Heart left ventricle (tissue), 16 donors: Measurements from ENCODE around the gene ZIC1. TPM values are rescaled to one million over a fixed set of nuclear protein-coding genes. Genes with fewer than 3 reads are reported as not detected.

Experiments
- ATAC-seq, 4 donors: fragments of 200-7000 bp; cut with Tn5 transposase; one replicate each; pipeline ENCODE4 v1.9.1; 2020 to 2022; ENCODE audit warnings: moderate library complexity in 4 of 4, mild to moderate bottlenecking in 3 of 4, moderate number of reproducible peaks in 1 of 4
- DNase-seq, 5 donors: peaks; one replicate each; pipeline ENCODE4 v3.0.0-alpha.2; 2020
- H3K27ac ChIP-seq, 12 donors: fragments of 200-600 bp; sonication (generic) in 4 of 12; one replicate each; pipeline versions ENCODE4 v1.5.0 to v1.8.0; 2016 to 2022; ENCODE audit warnings: mild to moderate bottlenecking in 2 of 12
- H3K27me3 ChIP-seq, 9 donors: fragments of 200-600 bp; sonication (generic) in 2 of 9; one replicate each; pipeline versions ENCODE4 v1.5.1 to v1.8.0; 2016 to 2022; ENCODE audit warnings: mild to moderate bottlenecking in 3 of 9
- H3K36me3 ChIP-seq, 9 donors: fragments of 200-600 bp; sonication (generic) in 2 of 9; one replicate each; pipeline versions ENCODE4 v1.5.0 to v1.8.0; 2018 to 2022; ENCODE audit warnings: mild to moderate bottlenecking in 2 of 9
- H3K4me1 ChIP-seq, 12 donors: fragments of 200-600 bp; sonication (generic) in 4 of 12; one replicate each; pipeline versions ENCODE4 v1.5.0 to v1.8.0; 2016 to 2022; ENCODE audit warnings: mild to moderate bottlenecking in 3 of 12
- H3K4me3 ChIP-seq, 12 donors: fragments of 200-600 bp; sonication (generic) in 4 of 12; one replicate each; pipeline versions ENCODE4 v1.5.0 to v1.8.0; 2017 to 2022; ENCODE audit warnings: mild to moderate bottlenecking in 9 of 12, moderate library complexity in 4 of 12
- H3K9me3 ChIP-seq, 12 donors: fragments of 200-600 bp; sonication (generic) in 4 of 12; one replicate each; pipeline versions ENCODE4 v1.5.0 to v1.8.0; 2016 to 2022; ENCODE audit warnings: mild to moderate bottlenecking in 1 of 12
- CTCF ChIP-seq, 12 donors: fragments of 200-600 bp; sonication (generic) in 4 of 12; IDR thresholded peaks; one replicate each; pipeline versions ENCODE4 v1.5.0 to v1.8.0; 2018 to 2022; ENCODE audit warnings: antibody characterized with exemption in 12 of 12, mild to moderate bottlenecking in 5 of 12
- POLR2A ChIP-seq, 2 donors: fragments of 450-650 bp; IDR thresholded peaks; one replicate each; pipeline ENCODE4 v1.6.1; 2017; ENCODE audit warnings: antibody characterized with exemption in 2 of 2, mild to moderate bottlenecking in 2 of 2, moderate library complexity in 2 of 2
- WGBS, 4 donors: extraction: QIAGEN DNeasy Blood & Tissue Kit in 2 of 4; methylation state at CpG; one replicate each; pipeline versions ENCODE4 v1.1.5 to v1.1.7; 2013 to 2018; 5-methylcytosine and 5-hydroxymethylcytosine counted together
- intact Hi-C, 10 donors: fragments of 100-400 bp; cut with DNase I; formaldehyde crosslinking; loops; one replicate each; pipeline versions ENCODE4 v1.11.1 to v1.14.2; 2022
- polyA plus RNA-seq, 2 donors: library from polyadenylated mRNA; stranded (reverse); fragments of 200-250 nt; gene quantifications; one replicate each; pipeline ENCODE4 v1.2.3, GENCODE V29; 2013
- total RNA-seq, 9 donors: library from RNA; depleted of rRNA in 2 of 9; stranded (reverse); fragments of >200 nt in 2 of 9; fragmentation: NEBNext Ultra II Directional in 3 of 9; extraction: Animal tissue kit (Norgen Biotek cat#: 25700) in 3 of 9; gene quantifications; one replicate each; pipeline versions ENCODE4 v1.1.0 to v1.2.4, GENCODE V29; 2016 to 2023
- donor health status: ischemic (EF 13 %, LVEDD 7.1; RV severe dilation, severe dysfunction).
- donor health status: healthy with polysubstance abuse.
- donor health status: DM: no; HTN: yes; CAD: no.
- donor health status: DM: no; HTN: no; CAD: no.
- donor health status: ischemic (EF 25% LVEDD 6.9; RV normal size, moderate dysfunction).
- donor health status: ischemic (EF 25% LVEDD 5.7; RV mildly dilated, moderate dysfunction).
- donor health status: healthy.
- donor health status: DM: yes; HTN: yes; CAD: no.
- donor health status: ischemic (EF 35%, LVEDD 5.7; RV mildly dilated, moderate dysfunction).
- donor health status: nonischemic (EF 11% LVEDD 7.7; RV severe dilation, severe dysfunction).
- donor health status: DM: yes; HTN: yes; CAD: no.
- donor health status: PGD.
- donor health status: ischemic (EF 29% LVEDD 5.4; RV normal size, mild dysfunction).
- donor health status: nonischemic (EF 23%, LVEDD 6.1; RV moderate dilation, normal function).

ZIC1 gene
- total and polyA plus RNA-seq, 11 donors = 0.42 TPM; not detected in 10

GRCh38 chr3:147400111-147400510, 9.1 kb upstream of the ZIC1 start:
- intact Hi-C loops = no loop called here
- Histone ChIP-seq H3K27me3 (peaks cover 56 to 100% (median 94%) of the 10 kb centered on the region in 9 donors), H3K4me3 (no peak overlapping the region), H3K27ac (no peak overlapping the region), H3K9me3 (no peaks in the 10 kb centered on the region), H3K4me1 (peaks cover 0 to 27% (median 0%) of the 10 kb centered on the region in 12 donors), H3K36me3 (no peaks in the 10 kb centered on the region)
- TF ChIP-seq POLR2A (IDR thresholded peaks at IDR 0.05) (no peak), CTCF (IDR thresholded peaks at IDR 0.05) (no peak)
- DNase-seq (no peak), ATAC-seq (no peak)

- no peak overlapping the region for H3K27ac ChIP-seq
- 9 to 21% (median 16%) methylated on average over 1 of the region's 1 CpG for WGBS, 4 donors
- H3K27me3 ChIP-seq = peaks cover 58 to 100% (median 94%) of the 10 kb centered on the region in 9 donors
- ATAC-seq (no peak), DNase-seq (no peak)
- no peaks in the 10 kb centered on the region for H3K9me3 ChIP-seq
- intact Hi-C loops = no loop called here
- no peaks in the 10 kb centered on the region for H3K36me3 ChIP-seq
- H3K4me3 ChIP-seq = no peak overlapping the region
- peaks cover 0 to 23% (median 0%) of the 10 kb centered on the region in 12 donors for H3K4me1 ChIP-seq
- TF ChIP-seq POLR2A (IDR thresholded peaks at IDR 0.05) = no peak
- no peak for TF ChIP-seq CTCF (IDR thresholded peaks at IDR 0.05)
Measured at GRCh38 chr3:147400999-147401398, 8.2 kb upstream of the ZIC1 start.

- intact Hi-C loops = no loop called here
- 17 to 24% (median 21%) methylated on average over 1 of the region's 1 CpG for WGBS, 4 donors
- TF ChIP-seq POLR2A (IDR thresholded peaks at IDR 0.05) (no peak), CTCF (IDR thresholded peaks at IDR 0.05) (no peak)
Measured at GRCh38 chr3:147401421-147401820, 7.7 kb upstream of the ZIC1 start.

GRCh38 chr3:147402159-147402558, 7.0 kb upstream of the ZIC1 start:
- 18 to 27% (median 22%) methylated on average over 5 of the region's 5 CpGs for WGBS, 4 donors

More at GRCh38 chr3:147401421-147401820, 7.7 kb upstream of the ZIC1 start:
- Histone ChIP-seq H3K9me3 (no peaks in the 10 kb centered on the region), H3K27me3 (peaks cover 58 to 100% (median 94%) of the 10 kb centered on the region in 9 donors), H3K4me1 (peaks cover 0 to 19% (median 0%) of the 10 kb centered on the region in 12 donors), H3K36me3 (no peaks in the 10 kb centered on the region), H3K4me3 (no peak overlapping the region), H3K27ac (no peak overlapping the region)
- ATAC-seq (no peak), DNase-seq (no peak)

GRCh38 chr3:147403511-147403910, 5.7 kb upstream of the ZIC1 start:
- peaks cover 60 to 100% (median 95%) of the 10 kb centered on the region in 9 donors for H3K27me3 ChIP-seq
- no peak overlapping the region for H3K4me3 ChIP-seq
- H3K4me1 ChIP-seq = peaks cover 0 to 9% (median 0%) of the 10 kb centered on the region in 12 donors
- no peaks in the 10 kb centered on the region for H3K9me3 ChIP-seq
- TF ChIP-seq POLR2A (IDR thresholded peaks at IDR 0.05) = no peak
- TF ChIP-seq CTCF (IDR thresholded peaks at IDR 0.05) = no peak
- no peak for ATAC-seq
- no peak for DNase-seq
- intact Hi-C loops = no loop called here
- no peaks in the 10 kb centered on the region for H3K36me3 ChIP-seq
- H3K27ac ChIP-seq = no peak overlapping the region
- WGBS, 4 donors = 47 to 64% (median 60%) methylated on average over 5 of the region's 5 CpGs

More at GRCh38 chr3:147402159-147402558, 7.0 kb upstream of the ZIC1 start:
- Histone ChIP-seq H3K9me3 (no peaks in the 10 kb centered on the region), H3K27me3 (peaks cover 59 to 100% (median 94%) of the 10 kb centered on the region in 9 donors), H3K27ac (no peak overlapping the region), H3K4me3 (no peak overlapping the region), H3K4me1 (peaks cover 0 to 13% (median under 1%) of the 10 kb centered on the region in 12 donors), H3K36me3 (no peaks in the 10 kb centered on the region)
- no peak for DNase-seq
- no peak for TF ChIP-seq POLR2A (IDR thresholded peaks at IDR 0.05)
- ATAC-seq = no peak
- intact Hi-C loops = no loop called here
